Measurements from ENCODE around the gene IFNLR1. TPM values are rescaled to one million over a fixed set of nuclear protein-coding genes. Genes with fewer than 3 reads are reported as not detected.

Gene IFNLR1
- total and polyA plus RNA-seq, 8 donors, result 2.3 to 8.4 (median 4.0) TPM

- no peak overlapping the region for H3K4me3 ChIP-seq
- no peak for DNase-seq
- no peak overlapping the region for H3K27ac ChIP-seq
- intact Hi-C loops (cut with DNase I), result no loop called here
- TF ChIP-seq CTCF (IDR thresholded peaks at IDR 0.05), result no peak
- no peak for ATAC-seq
- WGBS, 2 donors, result 65 to 67% methylated on average over 5 of the region's 5 CpGs
- H3K9me3 ChIP-seq, result no peaks in the 10 kb centered on the region
- no peaks in the 10 kb centered on the region for H3K27me3 ChIP-seq
- no peak for FAIRE-seq
- H3K36me3 ChIP-seq, result no peaks in the 10 kb centered on the region
- H3K4me1 ChIP-seq, result peaks cover 0 to 4% (median 3%) of the 10 kb centered on the region in 3 donors
Observed at GRCh38 chr1:24173638-24174575, 13.2 kb downstream of the IFNLR1 start.

GRCh38 chr1:24172598-24172997, 14.5 kb downstream of the IFNLR1 start:
- H3K9me3 ChIP-seq, result no peaks in the 10 kb centered on the region
- ATAC-seq, result no peak
- no peak overlapping the region for H3K4me3 ChIP-seq
- H3K27me3 ChIP-seq, result no peaks in the 10 kb centered on the region
- no peak for DNase-seq
- no peaks in the 10 kb centered on the region for H3K36me3 ChIP-seq
- 95 to 97% methylated on average over 5 of the region's 5 CpGs for WGBS, 2 donors
- no peak for TF ChIP-seq CTCF (IDR thresholded peaks at IDR 0.05)
- H3K4me1 ChIP-seq, result no peaks in the 10 kb centered on the region
- intact Hi-C loops (cut with DNase I), result no loop called here
- FAIRE-seq, result no peak
- H3K27ac ChIP-seq, result no peak overlapping the region

- intact Hi-C loops (cut with DNase I), result no loop called here
- TF ChIP-seq CTCF (IDR thresholded peaks at IDR 0.05), result no peak
- ATAC-seq, result no peak
Observed at GRCh38 chr1:24169286-24169685, 17.8 kb downstream of the IFNLR1 start.

GRCh38 chr1:24168245-24168644, 18.8 kb downstream of the IFNLR1 start:
- Histone ChIP-seq H3K4me1 (no peaks in the 10 kb centered on the region), H3K27me3 (no peaks in the 10 kb centered on the region), H3K36me3 (peaks cover 0 to 6% (median 0%) of the 10 kb centered on the region in 3 donors), H3K4me3 (no peak overlapping the region), H3K9me3 (no peaks in the 10 kb centered on the region), H3K27ac (no peak overlapping the region)
- WGBS, 2 donors, result 90% methylated on average over 7 of the region's 7 CpGs
- DNase-seq (no peak), FAIRE-seq (no peak), ATAC-seq (no peak)
- no peak for TF ChIP-seq CTCF (IDR thresholded peaks at IDR 0.05)
- intact Hi-C loops (cut with DNase I), result no loop called here

More at GRCh38 chr1:24169286-24169685, 17.8 kb downstream of the IFNLR1 start:
- no peak overlapping the region for H3K4me3 ChIP-seq
- H3K27me3 ChIP-seq, result no peaks in the 10 kb centered on the region
- H3K36me3 ChIP-seq, result peaks cover 0 to 6% (median 0%) of the 10 kb centered on the region in 3 donors
- H3K9me3 ChIP-seq, result no peaks in the 10 kb centered on the region
- WGBS, 2 donors, result 93 to 94% methylated on average over 12 of the region's 12 CpGs
- no peak overlapping the region for H3K27ac ChIP-seq
- DNase-seq (no peak), FAIRE-seq (no peak)
- no peaks in the 10 kb centered on the region for H3K4me1 ChIP-seq

- Histone ChIP-seq H3K4me3 (no peak overlapping the region), H3K9me3 (no peaks in the 10 kb centered on the region), H3K4me1 (no peaks in the 10 kb centered on the region), H3K27me3 (no peaks in the 10 kb centered on the region), H3K27ac (no peak overlapping the region), H3K36me3 (peaks cover 0 to 6% (median 0%) of the 10 kb centered on the region in 3 donors)
- DNase-seq (no peak), ATAC-seq (no peak), FAIRE-seq (no peak)
- no peak for TF ChIP-seq CTCF (IDR thresholded peaks at IDR 0.05)
- intact Hi-C loops (cut with DNase I), result no loop called here
- 47 to 49% methylated on average over 4 of the region's 4 CpGs for WGBS, 2 donors
Observed at GRCh38 chr1:24167008-24167407, 20.1 kb downstream of the IFNLR1 start.
